MM.1S (cell line): ENCODE results near the gene EHF.

Source experiments
- CTCF ChIP-seq: fragments of 300-600 bp; sonication (generic); IDR thresholded peaks from 2 replicates; pipeline ENCODE4 v1.5.1; 2016; ENCODE audit warnings: antibody characterized with exemption, low read length, mixed read lengths
- EZH2phosphoT487 ChIP-seq: fragments of 300-600 bp; sonication (generic); IDR thresholded peaks from 2 replicates; pipeline ENCODE4 v1.6.1; 2018; ENCODE audit warnings: antibody characterized with exemption, low read length

- no peak for TF ChIP-seq CTCF
- no peak for TF ChIP-seq EZH2phosphoT487
These were observed 33.8 kb downstream of the EHF start for GRCh38 chr11:34654483-34655334.
